ENCODE data around the gene NFIB.

- TF ChIP-seq YY1 (IDR thresholded peaks at IDR 0.05; ENCODE audit: insufficient read depth, insufficient read length) (no peak), ZNF274 (IDR thresholded peaks at IDR 0.05; ENCODE audit: low read depth, low read length) (no peak)
These were observed 10.2 kb upstream of the NFIB start for GRCh38 chr9:14323985-14324650.

All from NT2/D1 (cell line).